Measurements from ENCODE around the gene NPAS3.

The NPAS3 gene

DNA sequence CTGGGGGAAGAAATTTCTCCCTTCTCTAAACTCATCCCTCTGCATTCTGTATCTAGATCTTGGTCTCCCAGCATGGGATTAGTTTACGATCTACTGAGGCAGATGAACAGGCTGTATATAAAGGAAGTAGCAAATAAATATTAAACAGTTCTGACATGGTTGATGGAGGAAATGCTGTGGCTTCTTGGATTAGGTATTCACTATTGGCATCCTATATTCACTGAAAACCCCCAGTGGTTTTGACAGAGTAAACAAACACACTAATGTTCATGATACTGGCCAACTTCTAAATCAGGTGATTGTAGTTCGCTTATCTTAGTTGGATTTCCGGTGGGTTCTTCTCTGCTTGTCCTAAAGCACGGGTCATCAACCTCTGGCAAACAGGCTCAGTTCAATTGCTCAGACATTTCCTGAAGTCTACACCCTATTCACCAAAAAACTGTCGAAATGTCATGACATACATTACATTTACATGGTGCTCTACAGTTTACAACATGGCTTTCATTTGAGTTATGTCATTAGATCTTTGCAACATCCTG, 578.3 kb downstream of the NPAS3 start:
- no peaks in the 10 kb centered on the region for H3K27me3 Mint-ChIP-seq

DNA sequence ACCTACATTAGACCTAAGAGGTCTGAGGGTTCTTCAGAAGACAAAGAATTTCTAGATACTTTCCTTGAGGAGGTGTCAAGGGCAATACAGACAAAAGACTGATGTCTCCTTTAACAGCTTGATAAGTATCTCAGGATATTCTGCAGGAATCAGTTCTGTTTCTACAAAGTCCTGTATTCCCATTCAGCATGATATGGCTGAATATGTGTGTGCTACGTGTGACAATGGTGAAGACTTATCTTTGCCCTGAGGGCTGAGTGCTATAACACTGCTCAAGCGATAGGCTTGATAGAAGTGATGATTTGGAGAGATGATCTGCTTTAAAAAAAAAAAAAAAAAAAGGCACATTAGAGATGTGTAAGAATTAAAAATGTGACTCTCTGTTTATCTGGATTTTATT, 582.5 kb downstream of the NPAS3 start:
- Mint-ChIP-seq H3K36me3 (ENCODE audit: low read depth) (no peaks in the 10 kb centered on the region), H3K27ac (no peak overlapping the region), H3K4me1 (no peaks in the 10 kb centered on the region), H3K27me3 (no peaks in the 10 kb centered on the region), H3K4me3 (no peak overlapping the region), H3K9me3 (no peaks in the 10 kb centered on the region)
- DNase-seq (no peak), ATAC-seq (no peak)

More for the DNA sequence above, 578.3 kb downstream of the NPAS3 start:
- Mint-ChIP-seq H3K4me1 (no peaks in the 10 kb centered on the region), H3K36me3 (ENCODE audit: low read depth) (no peaks in the 10 kb centered on the region), H3K27ac (no peak overlapping the region), H3K4me3 (no peak overlapping the region), H3K9me3 (no peaks in the 10 kb centered on the region)
- no peak for ATAC-seq
- DNase-seq: no peak

DNA sequence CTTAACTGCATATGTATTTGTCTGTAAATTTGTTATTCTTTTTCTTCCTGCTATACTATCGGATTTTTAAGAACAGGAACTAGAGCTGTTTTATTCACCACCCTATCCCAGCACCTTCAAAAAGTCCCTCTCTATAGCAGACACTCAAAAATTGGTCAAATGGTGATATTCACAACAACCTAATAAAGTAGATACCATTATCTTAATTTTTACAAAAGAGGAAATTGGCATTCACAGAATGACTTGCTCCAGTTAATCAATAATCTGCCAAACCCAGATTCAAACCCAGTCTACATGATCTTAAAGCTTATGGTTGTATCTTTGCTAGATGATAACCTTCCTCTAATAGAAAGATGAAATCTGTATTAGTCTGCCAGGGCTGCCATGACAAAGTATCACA, 585.6 kb downstream of the NPAS3 start:
- no peak overlapping the region for H3K27ac Mint-ChIP-seq
- no peaks in the 10 kb centered on the region for H3K27me3 Mint-ChIP-seq
- no peak for DNase-seq
- ATAC-seq: no peak
- no peak overlapping the region for H3K4me3 Mint-ChIP-seq
- H3K36me3 Mint-ChIP-seq (ENCODE audit: low read depth): no peaks in the 10 kb centered on the region
- no peaks in the 10 kb centered on the region for H3K4me1 Mint-ChIP-seq
- H3K9me3 Mint-ChIP-seq: no peaks in the 10 kb centered on the region

- H3K27me3 Mint-ChIP-seq: no peaks in the 10 kb centered on the region
- DNase-seq (no peak), ATAC-seq (no peak)
- no peaks in the 10 kb centered on the region for H3K4me1 Mint-ChIP-seq
- H3K9me3 Mint-ChIP-seq: no peaks in the 10 kb centered on the region
- no peaks in the 10 kb centered on the region for H3K36me3 Mint-ChIP-seq (ENCODE audit: low read depth)
- H3K27ac Mint-ChIP-seq: no peak overlapping the region
- H3K4me3 Mint-ChIP-seq: no peak overlapping the region
These were observed 586.9 kb downstream of the NPAS3 start for GRCh38 chr14:33525626-33526025.

DNA sequence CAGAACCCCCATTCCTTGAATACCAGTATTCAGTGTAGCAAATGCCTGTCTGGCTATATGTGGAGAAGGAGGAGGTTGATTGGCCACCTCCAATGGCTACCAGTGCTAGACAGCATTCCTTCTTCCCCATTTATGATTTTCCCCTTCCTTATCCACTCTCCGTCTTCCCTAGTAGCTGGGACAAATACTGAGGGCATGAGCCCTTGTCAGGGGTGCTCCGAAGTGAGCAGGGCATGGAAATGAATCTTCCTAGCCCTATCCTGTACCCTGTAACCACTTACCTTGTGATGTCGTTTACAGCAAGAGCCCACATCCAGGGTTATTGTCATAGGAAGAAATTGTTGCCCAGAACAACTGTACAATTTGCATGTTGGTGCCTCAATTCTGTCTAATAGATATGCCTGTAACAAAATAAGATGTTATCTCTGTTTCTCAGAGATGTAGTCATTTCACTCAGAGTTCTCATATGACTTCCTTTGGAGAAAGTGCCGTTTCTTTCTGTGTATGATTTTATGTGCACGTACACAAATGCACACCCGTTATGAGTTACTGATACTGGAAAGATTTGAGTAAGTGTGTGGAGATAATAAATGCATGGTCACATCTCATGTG, 588.5 kb downstream of the NPAS3 start:
- H3K27me3 Mint-ChIP-seq: no peaks in the 10 kb centered on the region
- no peak overlapping the region for H3K4me3 Mint-ChIP-seq
- no peaks in the 10 kb centered on the region for H3K36me3 Mint-ChIP-seq (ENCODE audit: low read depth)
- H3K27ac Mint-ChIP-seq: no peak overlapping the region
- ATAC-seq (no peak), DNase-seq (no peak)
- no peaks in the 10 kb centered on the region for H3K4me1 Mint-ChIP-seq
- H3K9me3 Mint-ChIP-seq: no peaks in the 10 kb centered on the region

GRCh38 chr14:33528655-33529054, 590.0 kb downstream of the NPAS3 start:
- Mint-ChIP-seq H3K36me3 (ENCODE audit: low read depth) (no peaks in the 10 kb centered on the region), H3K9me3 (no peaks in the 10 kb centered on the region), H3K27ac (no peak overlapping the region), H3K27me3 (no peaks in the 10 kb centered on the region), H3K4me1 (no peaks in the 10 kb centered on the region), H3K4me3 (no peak overlapping the region)
- DNase-seq: no peak
- ATAC-seq: no peak

GRCh38 chr14:33529787-33530757, 591.4 kb downstream of the NPAS3 start:
- H3K27ac Mint-ChIP-seq: no peak overlapping the region
- no peak for ATAC-seq
- DNase-seq: no peak
- H3K36me3 Mint-ChIP-seq (ENCODE audit: low read depth): no peaks in the 10 kb centered on the region
- no peaks in the 10 kb centered on the region for H3K9me3 Mint-ChIP-seq
- no peaks in the 10 kb centered on the region for H3K4me1 Mint-ChIP-seq
- H3K27me3 Mint-ChIP-seq: no peaks in the 10 kb centered on the region
- H3K4me3 Mint-ChIP-seq: no peak overlapping the region

GRCh38 chr14:33532553-33532952, 593.9 kb downstream of the NPAS3 start:
- no peak for ATAC-seq
- Mint-ChIP-seq H3K9me3 (no peaks in the 10 kb centered on the region), H3K27ac (no peak overlapping the region), H3K4me3 (no peak overlapping the region), H3K36me3 (ENCODE audit: low read depth) (no peaks in the 10 kb centered on the region), H3K4me1 (no peaks in the 10 kb centered on the region), H3K27me3 (no peaks in the 10 kb centered on the region)
- DNase-seq: no peak

GRCh38 chr14:33534104-33534503, 595.4 kb downstream of the NPAS3 start:
- ATAC-seq (no peak), DNase-seq (no peak)
- H3K27ac Mint-ChIP-seq: no peak overlapping the region
- H3K4me3 Mint-ChIP-seq: no peak overlapping the region
- no peaks in the 10 kb centered on the region for H3K4me1 Mint-ChIP-seq
- no peaks in the 10 kb centered on the region for H3K36me3 Mint-ChIP-seq (ENCODE audit: low read depth)
- no peaks in the 10 kb centered on the region for H3K9me3 Mint-ChIP-seq
- no peaks in the 10 kb centered on the region for H3K27me3 Mint-ChIP-seq

DNA sequence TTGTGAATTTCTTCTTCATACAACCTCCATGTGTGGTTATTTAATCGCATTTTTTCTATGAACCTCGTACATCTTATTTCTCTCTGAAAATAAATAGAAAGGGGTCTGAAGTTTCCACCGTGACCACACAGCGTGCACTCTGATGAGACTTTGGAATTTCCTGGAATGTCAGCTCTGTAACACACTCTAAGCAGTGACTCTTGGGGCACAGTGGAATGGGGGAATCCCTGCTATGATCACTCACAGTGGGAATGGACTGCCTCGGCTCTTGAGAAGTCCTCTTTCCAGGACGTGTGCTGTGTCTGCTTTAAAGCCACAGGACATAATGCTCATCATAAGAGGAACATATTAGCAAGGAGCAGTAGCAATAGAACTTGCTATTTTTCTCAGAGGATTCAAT, 596.0 kb downstream of the NPAS3 start:
- Mint-ChIP-seq H3K4me3 (no peak overlapping the region), H3K9me3 (no peaks in the 10 kb centered on the region), H3K27ac (no peak overlapping the region), H3K27me3 (no peaks in the 10 kb centered on the region), H3K36me3 (ENCODE audit: low read depth) (no peaks in the 10 kb centered on the region), H3K4me1 (no peaks in the 10 kb centered on the region)
- DNase-seq (no peak), ATAC-seq (no peak)

GRCh38 chr14:33539918-33540357, 601.3 kb downstream of the NPAS3 start:
- no peak overlapping the region for H3K4me3 Mint-ChIP-seq
- no peak overlapping the region for H3K27ac Mint-ChIP-seq
- no peaks in the 10 kb centered on the region for H3K27me3 Mint-ChIP-seq
- DNase-seq (no peak), ATAC-seq (no peak)
- H3K4me1 Mint-ChIP-seq: peaks cover 4% of the 10 kb centered on the region
- H3K36me3 Mint-ChIP-seq (ENCODE audit: low read depth): no peaks in the 10 kb centered on the region
- H3K9me3 Mint-ChIP-seq: no peaks in the 10 kb centered on the region

GRCh38 chr14:33541171-33541570, 602.5 kb downstream of the NPAS3 start:
- DNase-seq: no peak
- Mint-ChIP-seq H3K4me1 (peaks cover 4% of the 10 kb centered on the region), H3K36me3 (ENCODE audit: low read depth) (no peaks in the 10 kb centered on the region), H3K27me3 (no peaks in the 10 kb centered on the region), H3K9me3 (no peaks in the 10 kb centered on the region), H3K27ac (no peak overlapping the region), H3K4me3 (no peak overlapping the region)
- ATAC-seq: no peak

GRCh38 chr14:33542338-33543287, 603.9 kb downstream of the NPAS3 start:
- Mint-ChIP-seq H3K9me3 (peaks cover 3% of the 10 kb centered on the region), H3K27ac (no peak overlapping the region)
- no peak for DNase-seq

GRCh38 chr14:33545696-33546095, 607.0 kb downstream of the NPAS3 start:
- H3K27me3 Mint-ChIP-seq: no peaks in the 10 kb centered on the region
- peaks cover 3% of the 10 kb centered on the region for H3K9me3 Mint-ChIP-seq
- DNase-seq (no peak), ATAC-seq (no peak)
- no peak overlapping the region for H3K4me3 Mint-ChIP-seq
- no peak overlapping the region for H3K27ac Mint-ChIP-seq
- no peaks in the 10 kb centered on the region for H3K36me3 Mint-ChIP-seq (ENCODE audit: low read depth)
- no peaks in the 10 kb centered on the region for H3K4me1 Mint-ChIP-seq

More at GRCh38 chr14:33542338-33543287, 603.9 kb downstream of the NPAS3 start:
- ATAC-seq: no peak
- no peaks in the 10 kb centered on the region for H3K27me3 Mint-ChIP-seq
- H3K4me1 Mint-ChIP-seq: peaks cover 4% of the 10 kb centered on the region
- no peak overlapping the region for H3K4me3 Mint-ChIP-seq
- H3K36me3 Mint-ChIP-seq (ENCODE audit: low read depth): no peaks in the 10 kb centered on the region
